GM19035 (cell line): ENCODE data around the gene GRAMD4.

ENCODE experiments used
- ATAC-seq: cut with Tn5 transposase; IDR thresholded peaks from one replicate; pipeline ENCODE4 v1.9.1; 2021; ENCODE audit not compliant: unreplicated experiment

GRAMD4 gene

GRCh38 chr22:46708766-46709330 lies 88.7 kb downstream of the GRAMD4 start:
- no peak for ATAC-seq

- no peak for ATAC-seq
These were observed 90.6 kb downstream of the GRAMD4 start for GRCh38 chr22:46710806-46711205.

- ATAC-seq: no peak
These were observed 92.1 kb downstream of the GRAMD4 start for GRCh38 chr22:46712288-46712687.

- no peak for ATAC-seq
These were observed 94.4 kb downstream of the GRAMD4 start for GRCh38 chr22:46714550-46714949.

GRCh38 chr22:46719921-46720320 lies 99.7 kb downstream of the GRAMD4 start:
- no peak for ATAC-seq

GRCh38 chr22:46721501-46722085 lies 101.4 kb downstream of the GRAMD4 start:
- ATAC-seq: no peak

- ATAC-seq: no peak
These were observed 103.7 kb downstream of the GRAMD4 start for GRCh38 chr22:46723882-46724281.

GRCh38 chr22:46725096-46725495 lies 104.9 kb downstream of the GRAMD4 start:
- no peak for ATAC-seq

- no peak for ATAC-seq
These were observed 106.1 kb downstream of the GRAMD4 start for GRCh38 chr22:46726066-46726985.

GRCh38 chr22:46726986-46727317 lies 106.8 kb downstream of the GRAMD4 start:
- ATAC-seq: no peak

- no peak for ATAC-seq
These were observed 107.7 kb downstream of the GRAMD4 start for GRCh38 chr22:46727813-46728364.

- no peak for ATAC-seq
These were observed 108.3 kb downstream of the GRAMD4 start for GRCh38 chr22:46728470-46728869.
